B cell (primary cell): Measurements from ENCODE around the gene ANKRD13D. TPM values are rescaled to one million over a fixed set of nuclear protein-coding genes. Genes with fewer than 3 reads are reported as not detected.

Experiments
- ATAC-seq: fragments of 200-7000 bp; cut with Tn5 transposase; one replicate; pipeline ENCODE4 v1.10.0; 2021; ENCODE audit warnings: low read depth, mild to moderate bottlenecking, moderate number of reproducible peaks, moderate library complexity
- CTCF ChIA-PET: fragments of 350-600 bp; sonication (Branson Sonifier 250); formaldehyde crosslinking; loops from one replicate; lab custom pipeline; 2021; ENCODE audit warnings: antibody characterized with exemption, inconsistent platforms; lab: Charles Lee
- POLR2A ChIA-PET: fragments of 350-600 bp; sonication (Branson Sonifier 250); formaldehyde crosslinking; loops from one replicate; lab custom pipeline; 2021; ENCODE audit warnings: antibody characterized with exemption; lab: Charles Lee
- DNase-seq: peaks from one replicate; pipeline ENCODE4 v3.0.0; 2013
- H2AFZ ChIP-seq: 2 replicates; pipeline ENCODE4 v1.6.1; 2012; ENCODE audit warnings: mild to moderate bottlenecking, low read depth, low read length; ENCODE audit not compliant: insufficient read depth, poor library complexity, severe bottlenecking
- H3K27ac ChIP-seq, 2 donors: 1 replicate in 1 of 2; 2 replicates in 1 of 2; pipeline ENCODE4 v1.5.1; 2012 to 2013; ENCODE audit warnings: low read length in 2 of 2, mild to moderate bottlenecking in 2 of 2, moderate library complexity in 1 of 2
- H3K27me3 ChIP-seq, 4 experiments: fragments of 200-600 bp in 1 of 4; sonication (generic) in 1 of 4; replicated peaks in 1 of 4; 1 replicate in 2 of 4; 2 replicates in 2 of 4; pipeline versions ENCODE4 v1.6.1 to v1.7.0; 2013 to 2016; ENCODE audit warnings: low read length in 3 of 4, mild to moderate bottlenecking in 2 of 4, mixed read lengths in 1 of 4, moderate library complexity in 1 of 4; ENCODE audit not compliant: insufficient read depth in 4 of 4, control insufficient read depth in 3 of 4; ENCODE audit errors: control extremely low read depth in 1 of 4
- H3K36me3 ChIP-seq, 2 experiments: replicated peaks in 1 of 2; 1 replicate in 1 of 2; 2 replicates in 1 of 2; pipeline versions ENCODE4 v1.6.1 to v1.7.1; 2013; ENCODE audit warnings: low read length in 1 of 2; ENCODE audit not compliant: insufficient read depth in 2 of 2, control insufficient read depth in 1 of 2; ENCODE audit errors: control extremely low read depth in 1 of 2, extremely low read depth in 1 of 2
- H3K4me1 ChIP-seq, 2 donors: fragments of 200-600 bp in 1 of 2; sonication (generic) in 1 of 2; 1 replicate in 1 of 2; 2 replicates in 1 of 2; pipeline versions ENCODE4 v1.5.1 to v1.6.1; 2013 to 2017; ENCODE audit warnings: low read length in 2 of 2; ENCODE audit not compliant: control insufficient read depth in 2 of 2, insufficient read depth in 2 of 2
- H3K4me2 ChIP-seq: replicated peaks from 2 replicates; pipeline ENCODE3; 2012; ENCODE audit warnings: mild to moderate bottlenecking, low read depth, low read length; ENCODE audit not compliant: poor library complexity, severe bottlenecking
- H3K4me3 ChIP-seq, 5 experiments: fragments of 200-600 bp in 1 of 5; sonication (generic) in 1 of 5; 1 replicate in 3 of 5; 2 replicates in 2 of 5; pipeline versions ENCODE4 v1.5.1 to v1.7.0; 2011 to 2016; ENCODE audit warnings: low read length in 4 of 5, mild to moderate bottlenecking in 4 of 5, low read depth in 2 of 5, control low read depth in 1 of 5, moderate library complexity in 1 of 5; ENCODE audit not compliant: insufficient read depth in 1 of 5; ENCODE audit errors: control extremely low read depth in 1 of 5, extremely low read depth in 1 of 5
- H3K79me2 ChIP-seq: fragments of 200-600 bp; sonication (generic); one replicate; pipeline ENCODE4 v1.6.0; 2016; ENCODE audit warnings: low read length; ENCODE audit not compliant: control insufficient read depth, insufficient read depth
- H3K9ac ChIP-seq: fragments of 200-600 bp; sonication (generic); 2 replicates; pipeline ENCODE4 v1.6.1; 2017; ENCODE audit warnings: mild to moderate bottlenecking, low read length, moderate library complexity
- H3K9me3 ChIP-seq, 3 donors: one replicate each; pipeline versions ENCODE4 v1.6.1 to v1.7.1; 2013; ENCODE audit warnings: low read length in 2 of 3; ENCODE audit not compliant: control insufficient read depth in 2 of 3, insufficient read depth in 1 of 3; ENCODE audit errors: control extremely low read depth in 1 of 3
- H4K20me1 ChIP-seq: 2 replicates; pipeline ENCODE4 v1.6.0; 2012; ENCODE audit warnings: mild to moderate bottlenecking, low read length; ENCODE audit not compliant: insufficient read depth, control insufficient read depth, poor library complexity, severe bottlenecking
- H3K27ac Mint-ChIP-seq: one replicate; pipeline ENCODE4 v1.8.0; 2021; ENCODE audit warnings: mixed read lengths
- H3K27me3 Mint-ChIP-seq: one replicate; pipeline ENCODE4 v1.8.0; 2021; ENCODE audit warnings: mixed read lengths
- H3K4me1 Mint-ChIP-seq: one replicate; pipeline ENCODE4 v1.8.0; 2021; ENCODE audit warnings: mixed read lengths
- H3K4me3 Mint-ChIP-seq: one replicate; pipeline ENCODE4 v1.8.0; 2021; ENCODE audit warnings: mixed read lengths
- H3K9me3 Mint-ChIP-seq: one replicate; pipeline ENCODE4 v1.8.0; 2022; ENCODE audit warnings: mixed read lengths; ENCODE audit not compliant: insufficient read depth
- EZH2 ChIP-seq: IDR thresholded peaks from 2 replicates; pipeline ENCODE4 v1.6.1; 2012; ENCODE audit warnings: borderline replicate concordance, low read depth, mild to moderate bottlenecking, moderate library complexity, low read length; ENCODE audit not compliant: insufficient read depth, poor library complexity, severe bottlenecking
- WGBS: methylation state at CpG from one replicate; pipeline ENCODE4 v1.1.5; 2013; ENCODE audit warnings: missing lambda C conversion rate; ENCODE audit not compliant: insufficient coverage; 5-methylcytosine and 5-hydroxymethylcytosine counted together
- intact Hi-C: fragments of 100-400 bp; cut with micrococcal nuclease; formaldehyde crosslinking; loops from one replicate; pipeline ENCODE4 v1.10.0; 2022
- polyA plus RNA-seq: library from polyadenylated mRNA; depleted of rRNA; stranded (reverse); fragments of >200 nt; gene quantifications from 2 replicates; pipeline ENCODE4 v1.2.3, GENCODE V29; 2012
- total RNA-seq, 2 donors: library from RNA; stranded (reverse); fragments of 120-200 nt in 1 of 2; gene quantifications; 1 replicate in 1 of 2; 2 replicates in 1 of 2; pipeline versions ENCODE4 v1.2.3 to v1.2.4, GENCODE V29; 2013 to 2022
- TF ChIP-seq, protein P1 (sequence below): fragments of 200-600 bp; IDR thresholded peaks from one replicate; pipeline ENCODE4 v1.8.0; 2022; ENCODE audit warnings: antibody characterized with exemption, mild to moderate bottlenecking

ANKRD13D gene
- total and polyA plus RNA-seq, 2 donors (not counting 1 experiment from before 2014, with no cell fraction given), result 189 to 252 TPM

DNA sequence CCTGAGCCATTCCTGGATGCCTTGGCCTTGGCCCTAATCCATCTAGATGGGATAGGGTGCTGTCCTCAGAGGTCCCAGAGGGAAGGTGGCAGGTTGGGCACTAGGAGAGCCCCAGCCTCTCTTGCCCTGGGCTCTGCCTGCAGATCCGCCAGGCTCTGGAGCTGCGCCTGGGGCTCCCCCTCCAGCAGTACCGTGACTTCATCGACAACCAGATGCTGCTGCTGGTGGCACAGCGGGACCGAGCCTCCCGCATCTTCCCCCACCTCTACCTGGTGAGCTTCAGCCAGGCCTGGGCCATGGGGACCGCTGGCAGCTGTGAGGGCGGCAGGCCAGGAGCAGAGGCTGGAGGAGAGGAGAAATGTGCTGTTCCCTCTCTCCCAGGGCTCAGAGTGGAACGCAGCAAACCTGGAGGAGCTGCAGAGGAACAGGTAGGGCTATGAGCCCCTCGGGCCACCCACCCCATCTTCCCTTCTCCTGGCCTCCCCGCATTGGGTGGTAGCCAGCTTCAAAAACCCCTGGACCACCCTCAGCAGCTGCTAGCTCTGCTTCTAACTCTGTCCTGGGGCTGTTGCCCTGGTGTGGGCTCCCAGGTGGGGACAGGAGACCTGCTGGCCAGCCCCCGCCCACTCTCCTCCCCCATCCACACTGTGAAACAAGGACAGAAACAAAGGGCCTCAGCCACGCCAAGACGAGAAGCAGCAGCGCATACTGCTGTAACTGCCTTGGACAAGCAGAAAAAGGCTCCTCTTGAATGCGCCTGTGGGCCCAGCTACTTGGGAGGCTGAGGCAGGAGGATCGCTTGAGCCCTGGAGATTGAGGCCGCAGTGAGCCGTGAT is 19.1 kb downstream of the ANKRD13D start:
- H3K4me3 Mint-ChIP-seq, result no peak overlapping the region
- Histone ChIP-seq H2AFZ (no peak overlapping the region), H3K9ac (no peak overlapping the region), H3K27ac (no peak overlapping the region), H3K9me3 (no peaks in the 10 kb centered on the region), H3K4me1 (peaks cover 11 to 15% of the 10 kb centered on the region in 2 donors), H3K79me2 (no peaks in the 10 kb centered on the region), H3K4me3 (no peak overlapping the region), H3K4me2 (no peak overlapping the region), H3K36me3 (no peaks in the 10 kb centered on the region), H3K27me3 (no peaks in the 10 kb centered on the region), H4K20me1 (peaks cover under 1% of the 10 kb centered on the region)
- intact Hi-C loops, result no loop called here
- DNase-seq (no peak), ATAC-seq (no peak)
- TF ChIP-seq EZH2, result no peak
- TF ChIP-seq, protein P1, sequence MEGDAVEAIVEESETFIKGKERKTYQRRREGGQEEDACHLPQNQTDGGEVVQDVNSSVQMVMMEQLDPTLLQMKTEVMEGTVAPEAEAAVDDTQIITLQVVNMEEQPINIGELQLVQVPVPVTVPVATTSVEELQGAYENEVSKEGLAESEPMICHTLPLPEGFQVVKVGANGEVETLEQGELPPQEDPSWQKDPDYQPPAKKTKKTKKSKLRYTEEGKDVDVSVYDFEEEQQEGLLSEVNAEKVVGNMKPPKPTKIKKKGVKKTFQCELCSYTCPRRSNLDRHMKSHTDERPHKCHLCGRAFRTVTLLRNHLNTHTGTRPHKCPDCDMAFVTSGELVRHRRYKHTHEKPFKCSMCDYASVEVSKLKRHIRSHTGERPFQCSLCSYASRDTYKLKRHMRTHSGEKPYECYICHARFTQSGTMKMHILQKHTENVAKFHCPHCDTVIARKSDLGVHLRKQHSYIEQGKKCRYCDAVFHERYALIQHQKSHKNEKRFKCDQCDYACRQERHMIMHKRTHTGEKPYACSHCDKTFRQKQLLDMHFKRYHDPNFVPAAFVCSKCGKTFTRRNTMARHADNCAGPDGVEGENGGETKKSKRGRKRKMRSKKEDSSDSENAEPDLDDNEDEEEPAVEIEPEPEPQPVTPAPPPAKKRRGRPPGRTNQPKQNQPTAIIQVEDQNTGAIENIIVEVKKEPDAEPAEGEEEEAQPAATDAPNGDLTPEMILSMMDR, result no peak
- H3K27me3 Mint-ChIP-seq, result no peaks in the 10 kb centered on the region
- H3K27ac Mint-ChIP-seq, result no peak overlapping the region
- peaks cover 10% of the 10 kb centered on the region for H3K4me1 Mint-ChIP-seq
- WGBS, result 94% methylated on average over 13 of the region's 20 CpGs
- CTCF ChIA-PET, result interaction anchor here (0.5 kb wide), 1 partner anchor 91 kb away, joined by 5 read pairs; no protein-coding TSS in a partner anchor
- POLR2A ChIA-PET, result interaction anchor here (0.8 to 1.0 kb wide), 2 partner anchors 9 to 31 kb away, joined by 3 read pairs; no protein-coding TSS in a partner anchor
- H3K9me3 Mint-ChIP-seq, result no peaks in the 10 kb centered on the region

DNA sequence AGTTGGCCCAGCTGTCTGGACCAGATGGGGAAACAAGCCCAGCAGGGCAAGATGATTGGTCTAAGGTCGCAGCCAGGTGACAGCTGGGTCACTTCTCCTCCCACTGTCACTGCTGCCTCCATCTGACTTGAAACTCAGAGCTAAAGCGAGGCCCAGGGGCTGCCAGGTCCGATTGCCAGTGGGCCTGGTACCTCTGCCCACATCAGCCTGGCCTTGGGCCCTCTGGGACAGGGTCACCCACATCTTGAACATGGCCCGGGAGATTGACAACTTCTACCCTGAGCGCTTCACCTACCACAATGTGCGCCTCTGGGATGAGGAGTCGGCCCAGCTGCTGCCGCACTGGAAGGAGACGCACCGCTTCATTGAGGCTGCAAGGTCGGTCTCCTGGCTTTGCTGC is 20.1 kb downstream of the ANKRD13D start:
- Histone ChIP-seq H3K4me1 (peaks cover 12 to 14% of the 10 kb centered on the region in 2 donors), H3K9me3 (no peaks in the 10 kb centered on the region), H3K9ac (no peak overlapping the region), H3K27me3 (no peaks in the 10 kb centered on the region), H4K20me1 (no peaks in the 10 kb centered on the region), H3K36me3 (no peaks in the 10 kb centered on the region), H2AFZ (no peak overlapping the region), H3K4me3 (no peak overlapping the region), H3K27ac (no peak overlapping the region), H3K4me2 (no peak overlapping the region), H3K79me2 (no peaks in the 10 kb centered on the region)
- Mint-ChIP-seq H3K27ac (peak overlapping the region; percentile 15), H3K27me3 (no peaks in the 10 kb centered on the region), H3K4me1 (peaks cover 14% of the 10 kb centered on the region), H3K9me3 (no peaks in the 10 kb centered on the region), H3K4me3 (no peak overlapping the region)
- DNase-seq, result no peak
- intact Hi-C loops, result no loop called here
- ChIA-PET CTCF (interaction anchor here (1.0 kb wide), 1 partner anchor 37 kb away, joined by 3 read pairs; no protein-coding TSS in a partner anchor), POLR2A (interaction anchor here (1.0 kb wide), 1 partner anchor 8 kb away, joined by 3 read pairs; no protein-coding TSS in a partner anchor)
- TF ChIP-seq EZH2, result no peak
- TF ChIP-seq, protein P1, result no peak
- WGBS, result 94% methylated on average over 11 of the region's 11 CpGs
- no peak for ATAC-seq
